ENCODE data around the gene KLHL29. TPM values are rescaled to one million over a fixed set of nuclear protein-coding genes. Genes with fewer than 3 reads are reported as not detected.

The KLHL29 gene
- total RNA-seq, 1 donor from 2014 or later, result 0.65 TPM

GRCh38 chr2:23659328-23659727, 274.3 kb downstream of the KLHL29 start:
- DNase-seq (no peak), ATAC-seq (ENCODE audit: poor library complexity) (no peak)
- intact Hi-C loops (cut with DNase I), result no loop called here

GRCh38 chr2:23659773-23660172, 274.8 kb downstream of the KLHL29 start:
- intact Hi-C loops (cut with DNase I), result no loop called here
- ATAC-seq (ENCODE audit: poor library complexity), result no peak
- no peak for DNase-seq

- no peak for ATAC-seq (ENCODE audit: poor library complexity)
- intact Hi-C loops (cut with DNase I), result no loop called here
Observed at GRCh38 chr2:23660237-23660636, 275.3 kb downstream of the KLHL29 start.

GRCh38 chr2:23661276-23662050, 276.5 kb downstream of the KLHL29 start:
- DNase-seq (no peak), ATAC-seq (ENCODE audit: poor library complexity) (no peak)
- intact Hi-C loops (cut with DNase I), result no loop called here

More at GRCh38 chr2:23660237-23660636, 275.3 kb downstream of the KLHL29 start:
- no peak for DNase-seq

GRCh38 chr2:23662466-23662865, 277.5 kb downstream of the KLHL29 start:
- ATAC-seq (ENCODE audit: poor library complexity) (no peak), DNase-seq (no peak)
- intact Hi-C loops (cut with DNase I), result no loop called here

- intact Hi-C loops (cut with DNase I), result no loop called here
- ATAC-seq (ENCODE audit: poor library complexity), result peak; percentile 35
- DNase-seq, result no peak
Observed at GRCh38 chr2:23662941-23663920, 278.3 kb downstream of the KLHL29 start.

- DNase-seq (no peak), ATAC-seq (ENCODE audit: poor library complexity) (no peak)
- intact Hi-C loops (cut with DNase I), result no loop called here
Observed at GRCh38 chr2:23664066-23664788, 279.2 kb downstream of the KLHL29 start.

- intact Hi-C loops (cut with DNase I), result no loop called here
- ATAC-seq (ENCODE audit: poor library complexity), result no peak
- DNase-seq, result no peak
Observed at GRCh38 chr2:23666241-23666979, 281.4 kb downstream of the KLHL29 start.

GRCh38 chr2:23666980-23667357, 282.0 kb downstream of the KLHL29 start:
- ATAC-seq (ENCODE audit: poor library complexity) (no peak), DNase-seq (no peak)
- intact Hi-C loops (cut with DNase I), result no loop called here

- intact Hi-C loops (cut with DNase I), result no loop called here
- DNase-seq, result no peak
- no peak for ATAC-seq (ENCODE audit: poor library complexity)
Observed at GRCh38 chr2:23668756-23669304, 283.9 kb downstream of the KLHL29 start.

- ATAC-seq (ENCODE audit: poor library complexity) (peak; percentile 92), DNase-seq (peak; percentile 91)
- intact Hi-C loops (cut with DNase I), result no loop called here
Observed at GRCh38 chr2:23669413-23670244, 284.6 kb downstream of the KLHL29 start.

GRCh38 chr2:23670245-23670592, 285.2 kb downstream of the KLHL29 start:
- DNase-seq (no peak), ATAC-seq (ENCODE audit: poor library complexity) (no peak)
- intact Hi-C loops (cut with DNase I), result no loop called here

- DNase-seq (no peak), ATAC-seq (ENCODE audit: poor library complexity) (no peak)
- intact Hi-C loops (cut with DNase I), result no loop called here
Observed at GRCh38 chr2:23673082-23673481, 288.1 kb downstream of the KLHL29 start.

- ATAC-seq (ENCODE audit: poor library complexity) (no peak), DNase-seq (no peak)
- intact Hi-C loops (cut with DNase I), result no loop called here
Observed at GRCh38 chr2:23673830-23674679, 289.1 kb downstream of the KLHL29 start.

GRCh38 chr2:23675506-23675905, 290.5 kb downstream of the KLHL29 start:
- no peak for DNase-seq

GRCh38 chr2:23677836-23678235, 292.9 kb downstream of the KLHL29 start:
- intact Hi-C loops (cut with DNase I), result no loop called here
- DNase-seq (no peak), ATAC-seq (ENCODE audit: poor library complexity) (no peak)

More at GRCh38 chr2:23675506-23675905, 290.5 kb downstream of the KLHL29 start:
- no peak for ATAC-seq (ENCODE audit: poor library complexity)
- intact Hi-C loops (cut with DNase I), result no loop called here

- ATAC-seq (ENCODE audit: poor library complexity), result no peak
- intact Hi-C loops (cut with DNase I), result no loop called here
Observed at GRCh38 chr2:23679044-23679443, 294.1 kb downstream of the KLHL29 start.

More at GRCh38 chr2:23679044-23679443, 294.1 kb downstream of the KLHL29 start:
- DNase-seq, result no peak

All from Right ventricle myocardium superior (tissue), 1 donor.